GM12874 (cell line): ENCODE data around the gene GALNT11.

Experiments used
- CTCF ChIP-seq: IDR thresholded peaks from 2 replicates; pipeline ENCODE4 v1.5.1; 2011; ENCODE audit warnings: low read depth, mild to moderate bottlenecking, control low read depth, low read length, moderate library complexity; ENCODE audit not compliant: insufficient read depth

GALNT11 gene

GRCh38 chr7:152145853-152146466, 120.5 kb downstream of the GALNT11 start:
- TF ChIP-seq CTCF, result peak; percentile 30

DNA sequence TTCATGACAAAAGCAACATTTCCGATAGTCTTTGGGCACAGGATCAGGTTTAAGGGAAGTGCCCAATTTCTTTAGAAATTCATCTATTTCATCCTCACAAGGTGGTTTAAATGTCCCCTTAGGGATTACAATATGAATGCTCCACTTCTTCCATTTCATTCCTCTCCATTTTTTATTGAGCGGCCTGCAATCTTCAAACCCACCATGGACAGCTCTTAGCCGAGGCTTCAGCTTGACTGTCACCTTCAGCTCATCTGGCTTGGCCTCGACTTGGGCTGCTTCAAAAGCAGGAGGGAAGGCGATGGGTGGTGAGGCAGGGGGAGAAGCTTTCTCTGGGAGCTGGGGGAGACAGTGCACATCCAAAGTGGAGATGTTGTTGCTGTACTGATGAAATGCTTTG, 123.2 kb downstream of the GALNT11 start:
- TF ChIP-seq CTCF, result no peak

DNA sequence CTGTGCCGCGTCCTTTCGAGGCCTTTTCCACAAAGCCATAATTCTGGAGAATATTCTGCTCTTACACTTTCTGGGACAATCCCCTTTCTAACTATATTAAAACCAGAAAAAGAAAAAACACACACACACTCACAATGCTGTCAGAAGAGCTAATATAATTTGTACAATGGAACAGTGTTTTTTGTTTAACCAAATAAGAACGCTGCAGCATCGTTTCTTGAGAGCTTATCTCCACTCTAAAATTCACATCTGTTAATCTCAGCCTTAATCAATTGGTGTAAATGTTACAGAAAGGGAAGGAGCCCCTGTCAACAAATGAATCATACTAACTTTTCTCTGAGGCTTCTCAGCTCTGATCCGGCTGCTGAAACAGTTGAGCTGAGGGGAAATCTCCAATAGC, 123.9 kb downstream of the GALNT11 start:
- no peak for TF ChIP-seq CTCF

DNA sequence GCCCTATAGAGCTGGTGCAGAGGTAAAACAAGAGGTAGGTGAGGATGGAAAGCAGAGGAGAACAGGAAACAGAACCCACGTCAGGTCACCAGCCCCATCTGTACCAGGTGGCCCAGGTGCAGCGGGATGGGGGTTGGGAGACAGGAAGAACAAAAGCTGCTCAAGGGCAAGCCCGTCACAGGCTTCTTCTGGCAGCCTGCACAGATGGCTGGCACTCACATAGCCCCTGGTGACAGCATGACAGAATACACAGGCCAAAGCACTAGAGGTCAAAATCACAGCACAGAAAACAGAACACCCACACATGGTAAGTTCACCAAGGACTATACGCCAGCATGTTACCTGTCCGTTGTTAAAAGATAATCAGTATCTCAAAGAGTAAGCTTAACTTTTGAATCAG, 126.8 kb downstream of the GALNT11 start:
- TF ChIP-seq CTCF, result no peak

GRCh38 chr7:152158801-152159587, 133.5 kb downstream of the GALNT11 start:
- no peak for TF ChIP-seq CTCF

- no peak for TF ChIP-seq CTCF
These were observed 135.7 kb downstream of the GALNT11 start for GRCh38 chr7:152161171-152161570.

DNA sequence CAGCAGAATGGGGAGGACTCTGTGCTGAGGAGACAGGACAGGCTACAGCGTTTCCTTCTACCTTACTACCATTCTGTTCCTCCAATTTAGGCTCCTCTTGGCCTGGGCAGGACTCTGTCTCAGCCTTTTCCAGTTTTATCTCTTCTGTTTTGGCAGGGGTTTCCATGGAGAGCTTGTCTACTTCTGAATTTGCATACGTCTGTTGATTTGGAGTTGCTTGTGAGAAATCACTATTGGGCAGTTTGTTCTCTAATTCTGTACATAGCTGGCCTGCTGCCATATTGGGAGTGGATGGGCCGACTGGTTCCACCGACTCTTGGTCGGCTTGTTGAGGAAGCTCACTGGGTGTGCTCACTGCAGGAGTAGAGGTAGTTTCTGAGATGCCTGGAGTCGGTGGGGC, 136.8 kb downstream of the GALNT11 start:
- no peak for TF ChIP-seq CTCF
